PC-9 (cell line): ENCODE data around the gene TMBIM4. TPM values are rescaled to one million over a fixed set of nuclear protein-coding genes. Genes with fewer than 3 reads are reported as not detected.
A peak's percentile ranks its signal among the peaks of the same experiment; 100 is the strongest.

Source experiments
- BruUV-seq: library from RNA; stranded (reverse); fragments of 400-500 nt; replicated peaks from 2 replicates; lab custom pipeline; 2021; lab: Mats Ljungman, UMichigan
- CTCF ChIA-PET: fragments of 300-600 bp; sonication (Branson Sonifier 250); formaldehyde crosslinking; loops from one replicate; lab custom pipeline; 2022; ENCODE audit warnings: antibody characterized with exemption; lab: Charles Lee
- POLR2A ChIA-PET: fragments of 300-600 bp; sonication (Branson Sonifier 250); formaldehyde crosslinking; loops from one replicate; lab custom pipeline; 2022; ENCODE audit warnings: antibody characterized with exemption; ENCODE audit not compliant: unreplicated experiment; lab: Charles Lee
- DNase-seq, 2 experiments: peaks; one replicate each; pipeline versions ENCODE4 v3.0.0 to v3.0.0-alpha.2; 2015 to 2022; ENCODE audit warnings: mixed read lengths in 1 of 2
- H2AFZ ChIP-seq: fragments of 200-600 bp; sonication (generic); 2 replicates; pipeline ENCODE4 v1.8.1; 2017; ENCODE audit warnings: antibody characterized with exemption
- H3F3A ChIP-seq: fragments of 200-600 bp; sonication (generic); 2 replicates; pipeline ENCODE4 v1.8.1; 2017; ENCODE audit warnings: antibody characterized with exemption, mild to moderate bottlenecking, low read depth; ENCODE audit not compliant: insufficient read depth
- H3K27ac ChIP-seq: fragments of 200-600 bp; sonication (generic); 2 replicates; pipeline ENCODE4 v1.6.1; 2016; ENCODE audit warnings: mixed run types
- H3K27me3 ChIP-seq: fragments of 200-600 bp; sonication (generic); 2 replicates; pipeline ENCODE4 v1.6.1; 2016; ENCODE audit warnings: low read depth, mixed run types; ENCODE audit not compliant: insufficient read depth
- H3K36me3 ChIP-seq: fragments of 200-600 bp; sonication (generic); 2 replicates; pipeline ENCODE4 v1.6.1; 2016; ENCODE audit warnings: low read depth, mixed run types
- H3K4me1 ChIP-seq: fragments of 200-600 bp; sonication (generic); replicated peaks from 2 replicates; pipeline ENCODE4 v1.6.1; 2016; ENCODE audit warnings: mixed run types; ENCODE audit not compliant: insufficient read depth
- H3K4me2 ChIP-seq: fragments of 200-600 bp; sonication (generic); 2 replicates; pipeline ENCODE4 v1.6.1; 2017; ENCODE audit warnings: mixed run types
- H3K4me3 ChIP-seq: fragments of 200-600 bp; sonication (generic); 2 replicates; pipeline ENCODE4 v1.6.1; 2016; ENCODE audit warnings: mixed run types
- H3K79me2 ChIP-seq: fragments of 200-600 bp; sonication (generic); 2 replicates; pipeline ENCODE4 v1.6.1; 2017; ENCODE audit warnings: low read depth, mixed run types
- H3K9me2 ChIP-seq: fragments of 200-600 bp; sonication (generic); 2 replicates; pipeline ENCODE4 v1.8.1; 2017; ENCODE audit warnings: mild to moderate bottlenecking; ENCODE audit not compliant: insufficient read depth
- H3K9me3 ChIP-seq: fragments of 200-600 bp; sonication (generic); 2 replicates; pipeline ENCODE4 v1.8.1; 2016; ENCODE audit warnings: low read depth; ENCODE audit not compliant: insufficient read depth
- H4K20me1 ChIP-seq: fragments of 200-600 bp; sonication (generic); 2 replicates; pipeline ENCODE4 v1.8.1; 2017; ENCODE audit not compliant: insufficient read depth
- EZH2 ChIP-seq: fragments of 200-600 bp; sonication (generic); IDR thresholded peaks from 2 replicates; pipeline ENCODE4 v1.8.0; 2017; ENCODE audit warnings: antibody characterized with exemption, low read depth
- intact Hi-C: fragments of 100-400 bp; cut with micrococcal nuclease; formaldehyde crosslinking; loops from one replicate; pipeline ENCODE4 v1.10.0; 2022; ENCODE audit not compliant: unreplicated experiment
- total RNA-seq: library from RNA; stranded (reverse); gene quantifications from 2 replicates; pipeline ENCODE4 v1.2.3, GENCODE V29; 2021
- TF ChIP-seq, protein P1 (sequence below): fragments of 200-600 bp; sonication (generic); conservative IDR thresholded peaks from 2 replicates; pipeline ENCODE4 v1.6.1; 2017; ENCODE audit warnings: mixed run types, antibody characterized with exemption, mild to moderate bottlenecking, moderate library complexity

The TMBIM4 gene
- total RNA-seq, 1 experiment from 2014 or later: 49.8 TPM

DNA sequence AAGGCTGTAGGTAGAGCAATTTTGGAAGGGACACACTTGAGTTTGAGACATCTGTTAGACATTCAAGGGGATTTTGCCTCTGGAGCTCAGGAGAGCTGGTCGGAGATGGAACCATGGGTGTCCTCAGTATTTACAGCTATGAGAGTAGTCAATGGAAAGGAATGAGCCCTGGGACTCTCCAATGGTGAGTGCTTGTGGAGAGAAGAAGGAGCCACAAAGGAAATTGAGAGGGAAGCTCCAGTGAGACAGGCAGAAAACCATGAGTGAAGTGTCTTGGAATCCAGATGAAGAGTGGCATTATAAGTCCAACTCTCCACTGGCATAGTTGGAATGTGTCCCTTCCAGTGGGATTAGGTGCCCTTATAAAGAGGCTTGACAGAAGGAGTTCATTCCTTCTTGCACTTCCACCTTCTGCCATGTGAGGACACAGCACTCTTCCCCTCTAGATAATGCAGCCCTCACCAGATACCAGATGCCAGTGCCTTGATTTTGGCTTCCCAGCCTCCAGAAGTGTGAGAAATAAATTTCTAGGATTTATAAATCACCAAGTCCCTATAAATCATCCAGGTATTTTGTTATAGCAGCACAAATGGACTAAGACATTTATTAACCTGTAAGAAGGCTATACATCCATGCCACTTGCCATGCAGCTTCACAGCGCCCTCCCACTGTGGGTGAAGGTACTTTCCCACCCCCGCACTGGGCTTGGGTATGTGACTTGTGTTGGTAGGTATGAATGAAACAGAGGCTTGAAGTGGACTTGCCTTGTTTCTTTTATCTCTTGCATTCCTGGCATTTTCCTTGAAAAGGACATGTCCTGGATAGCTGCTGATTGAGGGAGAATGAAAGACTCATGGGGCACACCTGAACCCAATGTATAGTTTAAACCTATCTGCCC, 66.5 kb downstream of the TMBIM4 start:
- no peaks in the 10 kb centered on the region for H3K9me2 ChIP-seq
- BruUV-seq: no TSS peak
- H3K4me2 ChIP-seq: no peak overlapping the region
- H3K79me2 ChIP-seq: no peaks in the 10 kb centered on the region
- H3F3A ChIP-seq: no peaks in the 10 kb centered on the region
- no peaks in the 10 kb centered on the region for H3K36me3 ChIP-seq
- no peaks in the 10 kb centered on the region for H4K20me1 ChIP-seq
- H3K27me3 ChIP-seq: no peaks in the 10 kb centered on the region
- H3K4me1 ChIP-seq: no peaks in the 10 kb centered on the region
- ChIA-PET POLR2A (no interaction called here), CTCF (no interaction called here)
- intact Hi-C loops: no loop called here
- H3K27ac ChIP-seq: no peak overlapping the region
- no peak for DNase-seq
- no peak for TF ChIP-seq EZH2
- TF ChIP-seq, protein P1, sequence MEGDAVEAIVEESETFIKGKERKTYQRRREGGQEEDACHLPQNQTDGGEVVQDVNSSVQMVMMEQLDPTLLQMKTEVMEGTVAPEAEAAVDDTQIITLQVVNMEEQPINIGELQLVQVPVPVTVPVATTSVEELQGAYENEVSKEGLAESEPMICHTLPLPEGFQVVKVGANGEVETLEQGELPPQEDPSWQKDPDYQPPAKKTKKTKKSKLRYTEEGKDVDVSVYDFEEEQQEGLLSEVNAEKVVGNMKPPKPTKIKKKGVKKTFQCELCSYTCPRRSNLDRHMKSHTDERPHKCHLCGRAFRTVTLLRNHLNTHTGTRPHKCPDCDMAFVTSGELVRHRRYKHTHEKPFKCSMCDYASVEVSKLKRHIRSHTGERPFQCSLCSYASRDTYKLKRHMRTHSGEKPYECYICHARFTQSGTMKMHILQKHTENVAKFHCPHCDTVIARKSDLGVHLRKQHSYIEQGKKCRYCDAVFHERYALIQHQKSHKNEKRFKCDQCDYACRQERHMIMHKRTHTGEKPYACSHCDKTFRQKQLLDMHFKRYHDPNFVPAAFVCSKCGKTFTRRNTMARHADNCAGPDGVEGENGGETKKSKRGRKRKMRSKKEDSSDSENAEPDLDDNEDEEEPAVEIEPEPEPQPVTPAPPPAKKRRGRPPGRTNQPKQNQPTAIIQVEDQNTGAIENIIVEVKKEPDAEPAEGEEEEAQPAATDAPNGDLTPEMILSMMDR: peak; percentile 24; the same call in 1 of the 2 replicates
- H2AFZ ChIP-seq: no peak overlapping the region
- H3K9me3 ChIP-seq: no peaks in the 10 kb centered on the region
- H3K4me3 ChIP-seq: no peak overlapping the region

DNA sequence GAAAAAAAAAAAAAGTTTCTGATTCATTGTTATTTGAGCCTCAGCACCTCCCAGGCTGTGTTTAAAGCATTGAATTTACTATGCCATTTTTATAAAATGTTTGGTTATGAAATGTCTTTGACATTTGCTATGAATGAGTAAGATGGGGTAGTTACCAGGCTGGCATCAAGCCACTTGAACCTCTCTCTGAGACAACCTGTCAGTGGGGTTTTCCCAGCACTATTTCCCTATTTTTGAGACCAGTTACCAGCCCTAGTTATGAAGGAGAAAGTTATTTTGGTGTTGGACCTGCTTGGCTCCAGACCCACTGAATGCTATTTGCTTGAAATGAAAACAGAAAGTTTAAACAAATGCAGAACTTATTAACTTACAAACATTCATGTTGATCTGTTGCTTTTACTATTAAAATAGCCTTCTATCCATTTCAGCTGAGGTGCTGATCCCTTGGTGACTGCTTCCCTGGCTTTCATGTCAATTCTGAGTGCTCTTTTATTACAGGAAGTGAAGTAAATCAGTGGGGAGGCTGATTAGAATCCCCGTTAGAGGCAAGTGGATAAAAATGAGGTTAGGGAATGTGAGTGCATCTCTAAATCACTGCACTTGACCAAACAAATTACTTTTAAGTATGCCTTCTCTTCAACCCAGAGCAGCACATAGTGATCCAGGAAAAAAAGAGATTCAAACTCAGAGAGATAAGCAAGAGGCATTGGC, 77.1 kb downstream of the TMBIM4 start:
- Histone ChIP-seq H3K79me2 (no peaks in the 10 kb centered on the region), H3K4me3 (no peak overlapping the region), H3K4me2 (no peak overlapping the region), H3K9me2 (no peaks in the 10 kb centered on the region), H3F3A (no peaks in the 10 kb centered on the region), H2AFZ (no peak overlapping the region), H3K36me3 (no peaks in the 10 kb centered on the region), H3K9me3 (no peaks in the 10 kb centered on the region), H3K4me1 (no peaks in the 10 kb centered on the region), H3K27me3 (no peaks in the 10 kb centered on the region), H3K27ac (no peak overlapping the region), H4K20me1 (no peaks in the 10 kb centered on the region)
- CTCF ChIA-PET: no interaction called here
- no peak for DNase-seq
- POLR2A ChIA-PET: no interaction called here
- TF ChIP-seq, protein P1: no peak
- TF ChIP-seq EZH2: no peak
- BruUV-seq: no TSS peak
- intact Hi-C loops: no loop called here

DNA sequence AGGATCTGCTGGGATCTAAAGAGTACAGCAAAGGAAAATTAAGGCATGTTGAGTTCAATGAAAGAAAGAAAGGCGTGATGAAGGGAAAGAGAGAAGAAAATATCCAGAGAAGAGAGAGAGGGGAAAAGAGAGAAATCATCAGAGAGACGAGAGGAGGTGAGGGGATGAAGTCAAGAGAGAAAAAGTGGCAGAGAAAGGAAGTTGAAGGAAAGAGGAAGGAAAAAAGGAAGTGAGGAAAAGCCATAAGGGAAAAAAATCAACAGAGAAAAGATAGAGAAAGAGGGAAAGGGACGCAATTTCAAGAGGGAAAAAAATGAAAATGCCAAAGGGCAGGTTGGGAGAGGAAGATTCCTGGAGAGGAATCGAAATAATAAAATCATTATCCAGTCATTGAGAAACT, 79.6 kb downstream of the TMBIM4 start:
- no peaks in the 10 kb centered on the region for H3K9me3 ChIP-seq
- intact Hi-C loops: no loop called here
- no peak overlapping the region for H2AFZ ChIP-seq
- no peaks in the 10 kb centered on the region for H3K79me2 ChIP-seq
- H3K27me3 ChIP-seq: no peaks in the 10 kb centered on the region
- H3F3A ChIP-seq: no peaks in the 10 kb centered on the region
- H3K4me3 ChIP-seq: no peak overlapping the region
- TF ChIP-seq, protein P1: no peak
- TF ChIP-seq EZH2: no peak
- CTCF ChIA-PET: no interaction called here
- no peaks in the 10 kb centered on the region for H4K20me1 ChIP-seq
- POLR2A ChIA-PET: no interaction called here
- no peaks in the 10 kb centered on the region for H3K9me2 ChIP-seq
- no peaks in the 10 kb centered on the region for H3K36me3 ChIP-seq
- H3K27ac ChIP-seq: no peak overlapping the region
- no peaks in the 10 kb centered on the region for H3K4me1 ChIP-seq
- H3K4me2 ChIP-seq: no peak overlapping the region
- BruUV-seq: no TSS peak
- DNase-seq: no peak
